Astrocyte of the cerebellum (primary cell): Measurements from ENCODE around the gene GPHB5.
"Not testable (repeated sequence)": the region's sequence is repeated elsewhere in the genome, so short reads cannot be mapped to it uniquely, and the experiment has no call there.

ENCODE experiments used
- DNase-seq: peaks from one replicate; pipeline ENCODE4 v3.0.0-alpha.2; 2011; ENCODE audit warnings: low read depth
- H3K4me3 ChIP-seq: 2 replicates; pipeline ENCODE4 v1.5.1; 2011; ENCODE audit warnings: mild to moderate bottlenecking, low read depth, low read length, moderate library complexity
- CTCF ChIP-seq: IDR thresholded peaks from 2 replicates; pipeline ENCODE4 v1.5.1; 2012; ENCODE audit warnings: low read length, low read depth, moderate library complexity, mild to moderate bottlenecking; ENCODE audit errors: missing control alignments
- in situ Hi-C: cut with HindIII; loops from 2 replicates; pipeline ENCODE4 v1.10.0; 2017; ENCODE audit warnings: low sequenced_read_pairs

The GPHB5 gene

GRCh38 chr14:63322472-63322871 lies 3.7 kb upstream of the GPHB5 start:
- no peak for TF ChIP-seq CTCF
- DNase-seq: no peak
- in situ Hi-C loops: no loop called here
- no peak overlapping the region for H3K4me3 ChIP-seq

GRCh38 chr14:63308723-63309317 lies 9.9 kb downstream of the GPHB5 start:
- in situ Hi-C loops: no loop called here
- H3K4me3 ChIP-seq: no peak overlapping the region
- peak; percentile 71 for TF ChIP-seq CTCF
- no peak for DNase-seq

GRCh38 chr14:63304429-63304828 lies 14.3 kb downstream of the GPHB5 start:
- in situ Hi-C loops, DNase-seq: not testable (repeated sequence)

GRCh38 chr14:63301891-63302534 lies 16.7 kb downstream of the GPHB5 start:
- in situ Hi-C loops: no loop called here
- no peak for TF ChIP-seq CTCF
- no peak overlapping the region for H3K4me3 ChIP-seq
- DNase-seq: no peak

More at GRCh38 chr14:63304429-63304828, 14.3 kb downstream of the GPHB5 start:
- H3K4me3 ChIP-seq: not testable (repeated sequence)

GRCh38 chr14:63300854-63301253 lies 17.9 kb downstream of the GPHB5 start:
- DNase-seq: no peak
- H3K4me3 ChIP-seq: no peak overlapping the region
- in situ Hi-C loops: no loop called here
- TF ChIP-seq CTCF: no peak

GRCh38 chr14:63299351-63300110 lies 19.2 kb downstream of the GPHB5 start:
- H3K4me3 ChIP-seq: no peak overlapping the region
- TF ChIP-seq CTCF: no peak
- in situ Hi-C loops: no loop called here
- DNase-seq: no peak
